GM21528 (cell line): Measurements from ENCODE around the gene MED4.
"Not testable (repeated sequence)": the region's sequence is repeated elsewhere in the genome, so short reads cannot be mapped to it uniquely, and the experiment has no call there.

Experiments
- ATAC-seq: cut with Tn5 transposase; IDR thresholded peaks from one replicate; pipeline ENCODE4 v1.9.1; 2021; ENCODE audit warnings: mild to moderate bottlenecking, moderate library complexity; ENCODE audit not compliant: unreplicated experiment, low FRiP score

Gene MED4

GRCh38 chr13:48096670-48097069 is 1.8 kb upstream of the MED4 start:
- no peak for ATAC-seq

GRCh38 chr13:48094404-48094780 is 512 bp downstream of the MED4 start:
- no peak for ATAC-seq

GRCh38 chr13:48093588-48093987 is 1.3 kb downstream of the MED4 start:
- ATAC-seq: no peak

GRCh38 chr13:48086272-48086671 is 8.6 kb downstream of the MED4 start:
- ATAC-seq: no peak

GRCh38 chr13:48081739-48082138 is 13.2 kb downstream of the MED4 start:
- ATAC-seq: no peak

- peak; percentile 97 for ATAC-seq
Measured at GRCh38 chr13:48078251-48078656, 16.6 kb downstream of the MED4 start.

- no peak for ATAC-seq
Measured at GRCh38 chr13:48074006-48074405, 20.9 kb downstream of the MED4 start.

- ATAC-seq: no peak
Measured at GRCh38 chr13:48072787-48073186, 22.1 kb downstream of the MED4 start.

GRCh38 chr13:48072304-48072703 is 22.6 kb downstream of the MED4 start:
- ATAC-seq: no peak

- ATAC-seq: no peak
Measured at GRCh38 chr13:48070942-48071341, 24.0 kb downstream of the MED4 start.

- ATAC-seq: no peak
Measured at GRCh38 chr13:48069573-48069972, 25.3 kb downstream of the MED4 start.

- ATAC-seq: no peak
Measured at GRCh38 chr13:48068952-48069351, 26.0 kb downstream of the MED4 start.

- no peak for ATAC-seq
Measured at GRCh38 chr13:48068036-48068435, 26.9 kb downstream of the MED4 start.

- ATAC-seq: no peak
Measured at GRCh38 chr13:48066310-48066989, 28.5 kb downstream of the MED4 start.

GRCh38 chr13:48059951-48060350 is 35.0 kb downstream of the MED4 start:
- ATAC-seq: not testable (repeated sequence)

- ATAC-seq: not testable (repeated sequence)
Measured at GRCh38 chr13:48058536-48058935, 36.4 kb downstream of the MED4 start.

GRCh38 chr13:48055712-48056111 is 39.2 kb downstream of the MED4 start:
- no peak for ATAC-seq

GRCh38 chr13:48054601-48055000 is 40.3 kb downstream of the MED4 start:
- ATAC-seq: no peak

- no peak for ATAC-seq
Measured at GRCh38 chr13:48050550-48050949, 44.4 kb downstream of the MED4 start.

- no peak for ATAC-seq
Measured at GRCh38 chr13:48043789-48044503, 51.0 kb downstream of the MED4 start.

GRCh38 chr13:48042894-48043293 is 52.0 kb downstream of the MED4 start:
- ATAC-seq: no peak

GRCh38 chr13:48040896-48041295 is 54.0 kb downstream of the MED4 start:
- no peak for ATAC-seq
